ENCODE data around the gene GDI2. TPM values are rescaled to one million over a fixed set of nuclear protein-coding genes. Genes with fewer than 3 reads are reported as not detected.
"Not testable (repeated sequence)": the region's sequence is repeated elsewhere in the genome, so short reads cannot be mapped to it uniquely, and the experiment has no call there.

GDI2 gene
- total RNA-seq = 585 and 650 TPM in 2 replicates

DNA sequence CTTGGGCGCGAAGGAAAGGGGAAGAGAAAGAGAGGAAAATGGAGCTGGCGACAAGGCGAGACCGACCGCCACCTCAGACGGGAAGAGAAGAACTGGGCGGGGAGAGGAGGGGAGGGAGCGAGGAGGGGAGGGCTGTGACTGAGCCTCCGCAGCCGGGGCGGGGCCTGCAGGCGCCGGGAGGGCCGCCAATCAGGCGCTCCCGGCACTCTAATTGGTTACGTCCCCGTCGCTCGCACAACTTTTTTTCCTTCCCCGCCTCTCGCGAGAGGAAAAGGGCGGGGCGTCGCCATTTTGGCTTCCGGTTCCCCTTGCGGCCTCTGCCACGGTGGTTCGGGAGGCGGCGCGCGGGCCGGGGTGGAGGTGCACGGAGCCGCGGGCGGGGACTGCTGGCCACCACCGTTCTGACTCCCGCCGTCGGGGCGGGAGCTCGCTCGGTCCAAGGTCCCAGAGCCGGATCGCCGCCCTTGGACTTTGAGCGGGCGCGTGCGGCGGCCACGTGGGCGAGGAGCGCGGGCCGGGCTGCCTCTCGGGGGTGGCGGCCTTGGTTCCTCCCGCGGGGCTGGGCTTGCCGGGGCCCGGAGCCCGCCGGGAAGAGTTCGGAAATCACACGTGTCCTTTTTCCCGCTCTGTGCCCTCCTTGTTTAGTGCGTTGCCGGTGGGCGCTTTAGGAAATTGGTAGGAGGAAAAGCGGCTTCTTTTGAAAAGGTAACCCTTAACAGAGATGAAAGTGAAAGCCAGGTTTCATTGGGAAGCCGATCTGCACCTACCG lies at the start of gene GDI2:
Gene GDI2 (minus strand): TSS at position 94 of the 769 bp plus-strand sequence. CDS start 176 bp downstream, outside the sequence.
- peak; percentile 87 for DNase-seq (ENCODE audit: low read depth, low spot score)

DNA sequence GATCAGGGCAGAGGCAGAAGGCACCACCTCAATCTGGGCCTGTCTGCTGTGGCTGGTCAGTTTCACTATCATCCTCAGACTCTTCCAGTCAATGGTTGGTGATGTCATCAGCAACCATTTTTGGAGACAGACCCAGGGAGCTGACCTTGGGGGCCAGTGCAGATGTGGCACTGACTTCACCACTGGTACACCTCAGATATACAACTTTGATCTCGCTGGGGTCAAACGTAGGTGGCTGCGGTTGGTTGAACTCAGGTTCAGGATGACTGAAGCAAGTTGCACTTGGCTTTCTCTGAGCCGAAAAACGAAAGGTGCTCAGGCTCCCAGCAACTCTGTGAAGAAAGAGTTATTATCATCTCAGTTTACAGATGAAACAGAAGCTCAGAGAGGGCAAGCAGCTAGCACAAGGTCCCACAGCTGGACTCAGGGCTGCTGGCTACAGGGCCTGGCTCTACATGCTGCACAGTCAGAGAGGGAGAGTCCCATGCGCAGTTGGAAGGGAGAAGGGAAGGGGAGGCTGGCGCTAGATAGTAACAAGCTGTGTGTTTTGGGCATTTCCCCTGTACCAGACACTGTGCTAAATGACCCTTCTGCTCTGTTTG lies 49.2 kb upstream of the GDI2 start:
- DNase-seq (ENCODE audit: low read depth, low spot score) = no peak

DNA sequence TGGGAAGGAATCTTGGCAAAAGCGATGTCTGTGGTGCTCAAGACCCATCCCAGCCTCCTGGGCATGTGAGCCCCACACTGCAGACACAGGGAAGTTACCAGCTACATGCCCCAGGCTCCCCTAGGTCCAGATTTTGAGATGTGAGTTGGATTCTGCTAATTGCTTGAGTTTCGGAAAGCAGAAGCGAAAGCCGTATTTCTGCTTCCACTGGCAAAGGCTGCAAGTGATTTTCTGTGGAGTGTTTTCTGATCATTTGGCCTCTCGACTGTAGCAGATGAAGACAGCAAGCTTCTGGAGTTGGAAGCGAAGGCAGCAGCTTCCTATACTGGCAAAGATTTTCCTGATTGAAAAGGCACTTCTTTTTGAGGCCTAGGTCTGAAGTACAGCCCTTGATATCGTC lies 46.8 kb upstream of the GDI2 start:
- no peak for DNase-seq (ENCODE audit: low read depth, low spot score)

DNA sequence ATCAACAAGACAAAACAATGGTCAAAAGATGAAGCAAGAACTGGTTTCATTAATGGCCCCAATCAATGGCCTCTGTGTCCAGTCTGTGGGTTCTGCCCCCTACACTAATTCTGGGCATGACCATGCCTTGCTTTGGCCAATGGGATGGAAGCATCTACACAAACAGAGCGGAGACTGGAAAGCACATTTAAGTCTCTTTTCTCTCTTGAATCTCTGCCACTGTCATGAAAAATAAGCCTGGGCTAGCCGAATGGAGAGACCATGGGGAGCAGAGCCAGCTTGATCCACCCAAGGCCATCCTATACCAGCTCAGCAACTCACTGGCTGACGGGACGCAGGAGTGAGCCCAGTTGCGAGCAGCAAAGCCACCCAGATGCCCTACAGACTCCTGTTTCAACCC lies 45.6 kb upstream of the GDI2 start:
- no peak for DNase-seq (ENCODE audit: low read depth, low spot score)

DNA sequence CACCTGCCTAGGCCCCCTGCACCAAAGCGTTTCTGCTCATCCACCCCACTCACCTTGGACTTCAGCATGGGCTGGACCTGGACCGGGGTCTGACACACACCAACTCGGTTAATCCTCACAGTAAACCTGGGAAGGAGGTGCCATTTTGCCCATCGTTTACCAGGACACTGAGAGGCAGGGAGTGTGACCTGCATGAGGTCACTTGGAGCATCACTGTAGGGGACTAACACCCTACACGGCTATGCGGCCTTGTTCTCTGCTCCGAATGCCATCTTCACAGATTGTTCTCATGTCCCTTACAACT lies 43.4 kb upstream of the GDI2 start:
- no peak for DNase-seq (ENCODE audit: low read depth, low spot score)

DNA sequence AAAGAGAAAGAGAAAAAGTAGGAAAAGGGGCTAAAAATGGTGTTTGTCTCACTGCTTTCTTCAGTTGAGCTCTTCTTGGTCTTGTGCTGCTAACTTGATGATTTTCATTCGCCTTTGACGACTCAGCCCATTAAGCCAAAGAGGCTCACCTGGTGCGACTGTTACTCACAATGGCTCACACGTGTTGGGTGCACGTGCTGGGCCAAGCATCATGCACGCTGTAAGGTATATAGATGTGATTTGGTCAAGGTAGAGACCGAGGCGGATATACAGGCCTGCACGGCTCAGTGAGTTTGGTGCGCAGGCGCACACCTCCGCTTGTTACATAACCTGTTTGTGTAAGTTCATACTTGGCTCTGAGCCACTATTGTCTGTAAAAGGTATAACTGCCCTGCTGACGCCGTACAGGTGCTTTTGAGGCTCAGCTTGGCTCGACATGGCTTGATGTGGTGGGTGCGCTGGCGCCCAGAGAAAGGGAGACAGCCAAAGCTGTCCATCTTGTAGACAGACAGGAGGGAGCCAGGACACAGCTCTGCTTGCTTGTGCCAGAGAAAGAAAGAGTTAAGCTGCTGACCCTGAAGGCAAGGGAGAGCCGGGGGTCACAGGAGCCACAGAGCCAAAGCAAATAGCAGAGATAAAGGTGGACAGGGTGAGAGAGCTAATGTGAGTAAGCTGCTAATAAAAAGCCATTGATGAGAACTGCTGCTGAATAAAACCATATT lies 42.9 kb upstream of the GDI2 start:
- DNase-seq (ENCODE audit: low read depth, low spot score) = no peak

DNA sequence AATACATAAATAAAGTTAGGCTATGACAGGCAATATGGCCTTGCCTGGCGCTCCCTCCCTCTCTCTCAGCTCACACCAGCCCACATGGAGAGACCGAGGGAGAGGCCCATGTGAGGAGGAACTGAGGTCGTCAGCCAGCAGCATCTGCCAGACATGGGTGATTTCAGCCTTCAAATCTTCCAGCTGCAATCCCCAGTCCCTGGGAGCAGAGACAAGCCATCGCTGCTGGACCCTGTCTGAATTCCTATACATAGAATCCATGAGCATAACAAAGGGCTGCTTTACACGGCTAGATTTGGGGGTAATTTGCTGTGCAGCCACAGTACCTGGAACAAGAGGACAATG lies 40.9 kb upstream of the GDI2 start:
- no peak for DNase-seq (ENCODE audit: low read depth, low spot score)

DNA sequence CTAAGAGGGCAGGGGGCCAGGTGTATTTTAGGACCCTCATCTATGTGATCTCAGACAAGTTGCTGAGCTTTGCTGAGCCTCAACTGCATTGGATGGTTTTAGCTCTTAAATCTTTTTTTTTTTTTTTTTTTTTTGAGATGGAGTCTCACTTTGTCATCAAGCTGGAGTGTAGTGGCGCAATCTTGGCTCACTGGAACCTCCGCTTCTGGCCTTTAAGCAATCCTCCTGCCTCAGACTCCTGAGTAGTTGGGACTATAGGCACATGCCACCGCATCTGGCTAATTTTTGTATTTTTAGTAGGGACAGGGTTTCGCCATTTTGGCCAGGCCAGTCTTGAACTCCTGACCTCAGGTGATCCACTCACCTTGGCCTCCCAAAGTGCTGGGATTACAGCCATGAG lies 33.4 kb upstream of the GDI2 start:
- not testable (repeated sequence) for DNase-seq (ENCODE audit: low read depth, low spot score)

DNA sequence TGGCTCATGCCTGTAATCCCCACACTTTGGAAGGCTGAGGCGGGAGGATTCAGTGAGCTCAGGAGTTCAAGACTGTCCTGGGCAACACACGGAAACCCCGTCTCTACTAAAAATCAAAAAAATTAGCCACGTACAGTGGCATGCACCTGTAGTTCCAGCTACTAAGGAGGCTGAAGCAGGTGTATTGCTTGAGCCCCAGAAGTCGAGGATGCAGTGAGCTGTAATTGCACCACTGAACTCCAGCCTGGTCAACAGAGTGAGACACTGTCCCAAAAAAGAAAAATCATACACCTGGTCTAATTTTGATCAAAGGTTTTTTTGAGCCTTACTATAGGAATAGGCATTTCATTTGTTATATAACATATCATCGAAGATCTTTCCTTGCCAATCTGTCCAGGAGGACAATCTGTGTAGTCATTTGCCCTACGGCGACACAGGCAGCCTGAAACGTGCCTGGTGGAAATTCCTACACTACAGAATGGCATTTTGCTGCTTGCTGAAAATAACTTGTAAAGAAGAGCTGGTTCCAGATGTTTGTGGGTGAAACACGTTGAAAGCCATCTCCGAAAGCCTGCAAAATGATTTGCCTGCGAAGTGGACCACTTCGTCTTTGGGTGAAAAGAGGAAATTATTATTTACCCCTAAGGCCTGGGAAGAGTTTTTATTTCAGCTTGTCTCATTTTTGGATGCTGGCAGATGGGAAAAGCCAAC lies 31.3 kb upstream of the GDI2 start:
- no peak for DNase-seq (ENCODE audit: low read depth, low spot score)

DNA sequence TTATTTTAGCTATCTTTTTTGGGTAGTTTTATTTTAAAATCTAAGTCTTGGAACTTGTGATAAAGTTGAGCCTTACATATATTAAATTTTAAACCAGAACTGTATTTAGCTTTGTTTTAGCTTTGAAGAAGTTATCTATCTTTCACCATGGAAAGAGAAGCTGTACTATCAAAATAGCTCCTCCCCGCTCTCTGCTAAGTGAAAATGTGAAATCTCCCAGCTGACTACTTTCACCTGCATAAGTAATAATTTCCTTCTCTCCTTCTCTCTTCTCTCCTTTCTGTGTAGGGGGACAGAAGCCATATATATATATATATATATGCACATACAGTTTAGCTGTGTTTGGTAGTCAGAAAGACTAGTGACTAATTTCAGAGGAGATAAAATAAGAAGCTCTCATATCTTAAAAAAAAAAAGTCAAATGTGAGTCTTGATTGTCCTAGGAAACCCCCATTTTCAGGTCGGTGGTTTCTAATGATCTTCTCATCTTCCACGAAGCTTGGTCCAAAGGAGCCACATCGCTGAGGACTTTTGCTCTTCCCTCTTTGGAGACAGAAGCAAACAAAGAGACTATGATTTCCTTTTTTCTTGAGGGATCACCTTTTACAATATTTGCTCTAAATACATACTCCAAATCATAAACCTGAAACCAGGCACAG lies 30.6 kb upstream of the GDI2 start:
- DNase-seq (ENCODE audit: low read depth, low spot score) = no peak

DNA sequence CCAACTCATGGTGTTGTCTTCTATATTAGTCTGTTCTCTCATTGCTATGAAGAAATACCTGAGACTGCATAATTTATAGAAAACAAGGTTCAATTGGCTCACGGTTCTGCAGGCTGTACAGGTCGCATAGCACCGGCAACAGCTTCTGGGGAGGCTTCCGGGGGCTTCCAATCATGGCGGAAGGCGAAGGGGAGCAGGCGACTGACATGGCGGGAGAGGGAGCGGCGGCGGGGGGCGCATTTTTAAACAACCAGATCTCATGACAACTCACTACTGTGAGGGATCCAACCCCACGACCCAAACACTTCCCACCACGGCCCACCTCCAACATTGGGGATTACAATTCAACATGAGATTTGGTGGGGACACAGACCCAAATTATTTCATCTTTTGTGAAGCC lies 28.7 kb upstream of the GDI2 start:
- DNase-seq (ENCODE audit: low read depth, low spot score) = no peak

DNA sequence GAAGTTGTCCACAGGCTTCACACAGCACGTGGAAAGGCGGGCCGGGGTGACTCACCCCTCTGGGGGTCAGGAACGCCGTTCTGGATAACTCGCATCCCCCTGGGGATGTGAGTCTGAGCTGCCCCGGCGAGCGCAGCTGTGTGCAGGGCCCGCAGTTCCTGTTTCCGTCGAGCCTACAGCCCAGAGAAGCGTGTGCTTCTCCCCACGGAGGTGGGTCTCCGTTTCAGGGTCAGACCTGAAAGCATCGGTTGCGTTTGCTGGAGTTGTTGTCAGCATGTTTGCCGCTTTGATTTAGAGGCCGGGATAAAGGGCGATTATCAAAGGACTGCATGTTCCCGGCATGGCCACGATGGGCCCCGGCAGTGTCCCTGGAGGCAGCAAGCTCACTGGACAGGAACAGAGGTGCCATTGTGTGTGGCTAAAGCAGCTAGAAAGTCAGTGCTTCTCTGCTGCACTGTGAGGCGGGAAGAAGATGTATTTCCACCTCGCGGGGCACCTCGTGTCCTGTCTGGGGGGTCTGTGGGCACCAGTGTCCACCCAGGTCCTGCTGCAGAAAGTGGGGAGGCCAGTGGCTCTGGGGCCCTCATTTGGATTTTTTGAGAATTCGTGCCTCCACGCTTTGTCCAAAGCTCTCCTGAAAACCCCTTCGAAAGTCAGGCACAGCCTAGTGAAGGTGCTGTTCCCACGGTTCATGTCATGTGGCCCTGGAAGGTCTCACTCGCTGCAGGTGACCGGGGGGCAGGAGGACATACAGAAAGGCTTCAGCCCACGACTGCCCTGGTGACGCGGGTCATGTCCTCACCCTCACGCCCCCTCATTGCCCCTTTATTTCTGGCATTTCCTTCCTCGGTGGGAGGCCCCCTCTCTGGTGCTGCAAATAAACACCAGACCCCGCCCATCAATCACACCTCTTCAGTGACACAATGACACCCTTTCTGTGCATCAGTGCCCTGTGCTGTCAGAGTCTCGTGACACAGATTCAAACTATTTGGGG lies 27.4 kb upstream of the GDI2 start:
- no peak for DNase-seq (ENCODE audit: low read depth, low spot score)

DNA sequence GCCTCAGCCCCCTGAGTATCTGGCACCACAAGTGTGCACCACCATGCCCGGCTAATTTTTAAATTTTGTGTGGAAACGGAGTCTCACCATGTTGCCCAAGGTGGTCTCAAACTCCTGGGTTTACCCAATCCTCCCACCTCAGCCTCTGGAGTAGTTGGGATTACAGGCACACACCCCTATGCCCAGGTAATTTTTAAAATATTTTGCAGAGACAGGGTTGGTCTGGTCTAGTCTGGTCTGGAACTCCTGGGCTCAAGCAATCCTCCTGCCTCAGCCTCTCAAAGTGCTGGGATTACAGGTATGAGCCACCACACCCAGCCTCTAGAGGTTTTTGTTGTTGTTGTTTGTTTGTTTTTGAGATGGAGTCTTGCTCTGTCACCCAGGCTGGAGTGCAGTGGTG lies 22.9 kb upstream of the GDI2 start:
- DNase-seq (ENCODE audit: low read depth, low spot score) = not testable (repeated sequence)

DNA sequence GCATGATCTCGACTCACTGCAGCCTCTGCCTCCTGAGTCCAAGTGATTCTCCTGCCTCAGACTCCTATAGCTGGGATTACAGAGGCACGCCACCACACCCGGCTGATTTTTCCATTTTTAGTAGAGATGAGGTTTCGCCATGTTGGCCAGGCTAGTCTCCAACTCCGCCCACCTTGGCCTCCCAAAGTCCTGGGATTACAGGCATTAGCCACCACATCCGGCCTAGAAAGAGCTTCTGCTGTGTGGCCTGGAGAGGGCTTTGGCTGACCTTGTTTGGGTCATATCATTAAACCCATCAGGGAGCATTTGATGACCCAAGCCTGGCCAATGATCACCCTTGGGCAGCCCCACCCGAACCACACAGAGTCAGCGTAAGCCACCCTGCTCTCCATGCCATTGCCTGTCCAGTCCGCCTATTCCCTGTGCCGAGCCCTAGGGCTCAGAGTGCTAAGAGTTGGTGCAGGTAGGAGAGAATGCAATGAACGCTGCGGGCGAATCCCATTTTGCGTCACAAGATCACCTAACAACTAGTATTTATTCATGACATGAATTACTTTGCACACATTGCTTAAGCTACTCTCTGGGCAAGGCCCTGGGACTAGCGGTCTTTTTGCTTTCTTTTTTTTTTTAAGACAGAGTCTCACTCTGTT lies 22.3 kb upstream of the GDI2 start:
- no peak for DNase-seq (ENCODE audit: low read depth, low spot score)

DNA sequence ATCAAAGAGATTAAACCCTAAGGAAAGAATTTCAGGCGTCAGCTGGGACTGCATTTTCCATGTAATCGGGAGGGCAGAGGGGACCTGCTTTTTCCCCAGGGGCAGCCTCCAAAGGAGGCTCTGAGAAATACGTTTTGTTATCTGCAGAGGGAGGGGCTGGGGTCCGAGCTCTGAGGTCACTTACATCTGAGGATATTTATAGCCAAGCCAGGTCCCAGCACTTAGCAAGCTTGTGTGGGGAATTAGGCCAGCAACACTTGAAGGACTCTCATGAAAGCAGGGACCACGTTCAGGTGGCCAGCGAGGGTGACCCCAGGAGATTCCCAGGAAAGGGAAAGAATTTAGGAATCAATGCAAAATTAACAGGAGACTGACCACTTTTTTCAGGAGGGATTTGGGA lies 20.6 kb upstream of the GDI2 start:
- no peak for DNase-seq (ENCODE audit: low read depth, low spot score)

DNA sequence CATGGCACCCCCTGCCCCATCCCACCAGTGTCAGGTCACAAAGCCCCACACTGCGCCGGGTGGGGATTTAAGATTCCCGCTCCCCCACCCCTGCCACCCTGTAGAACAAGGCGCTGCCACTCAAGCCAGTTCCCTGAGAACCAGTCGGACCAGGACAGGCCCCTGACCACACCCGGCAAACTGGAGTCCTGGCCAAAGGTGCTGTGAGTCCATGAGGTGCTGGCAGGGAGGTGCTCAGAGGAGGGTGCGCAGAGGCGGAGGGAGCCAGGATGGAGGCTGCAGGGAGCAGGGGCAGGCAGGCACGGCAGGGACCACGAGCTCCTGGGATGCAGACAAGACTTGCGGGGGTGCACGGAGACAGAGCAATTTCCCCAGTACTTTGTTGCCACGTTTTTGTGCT lies 19.7 kb upstream of the GDI2 start:
- DNase-seq (ENCODE audit: low read depth, low spot score) = no peak

DNA sequence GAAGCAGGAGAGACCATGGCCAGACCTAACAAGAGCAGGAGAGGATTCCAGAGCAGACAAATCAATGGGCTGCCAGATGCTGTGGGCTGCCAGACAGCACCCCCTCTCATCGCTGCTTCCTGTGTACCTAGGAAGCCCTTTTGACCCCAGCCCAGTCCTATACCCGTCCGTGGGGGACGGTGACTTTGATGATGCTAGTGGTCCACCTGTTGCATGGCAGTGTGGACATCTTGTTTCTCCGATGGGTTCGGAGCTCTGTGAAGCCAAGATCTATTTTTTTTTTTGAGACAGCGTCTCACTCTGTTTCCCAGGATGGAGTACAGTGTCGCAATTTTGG lies 18.2 kb upstream of the GDI2 start:
- DNase-seq (ENCODE audit: low read depth, low spot score) = no peak

DNA sequence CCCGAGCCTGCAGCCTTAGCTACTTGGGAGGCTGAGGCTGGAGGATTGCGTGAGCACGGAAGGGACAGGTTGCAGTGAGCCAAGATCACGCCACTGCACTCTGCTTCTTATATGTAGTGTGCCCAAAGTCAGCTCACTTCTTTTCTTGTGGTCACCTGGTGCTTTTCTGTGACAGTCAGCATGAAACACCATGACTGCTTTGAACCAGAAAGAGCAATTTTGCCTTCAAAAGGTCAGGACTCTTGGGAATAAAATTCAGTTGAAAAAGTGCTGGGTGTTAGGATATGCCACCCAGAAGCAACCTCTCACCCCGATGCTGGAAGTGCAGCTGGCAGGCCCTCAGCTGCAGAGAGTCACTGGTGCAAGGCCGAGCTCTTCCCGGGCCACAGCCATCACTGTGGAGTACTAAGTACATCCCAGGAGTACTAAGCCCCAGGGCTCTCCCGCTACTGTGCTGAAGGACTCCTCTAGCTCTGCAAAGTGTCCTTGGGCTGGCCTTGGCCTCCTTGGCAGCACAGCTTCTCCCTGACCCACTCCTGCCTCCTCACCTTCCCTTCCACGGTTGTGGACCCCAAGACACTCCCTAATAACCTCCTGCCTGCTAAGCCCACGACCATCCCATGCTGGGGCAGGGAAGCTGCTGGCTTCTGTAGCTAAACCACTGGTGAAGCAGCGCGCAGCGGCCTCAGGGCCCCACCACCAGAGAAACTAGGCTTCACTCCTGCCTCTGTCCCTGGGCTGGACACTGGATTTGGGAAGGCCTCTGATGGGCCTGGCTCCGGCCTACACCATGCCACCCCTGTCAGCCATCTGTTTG lies 17.6 kb upstream of the GDI2 start:
- no peak for DNase-seq (ENCODE audit: low read depth, low spot score)

DNA sequence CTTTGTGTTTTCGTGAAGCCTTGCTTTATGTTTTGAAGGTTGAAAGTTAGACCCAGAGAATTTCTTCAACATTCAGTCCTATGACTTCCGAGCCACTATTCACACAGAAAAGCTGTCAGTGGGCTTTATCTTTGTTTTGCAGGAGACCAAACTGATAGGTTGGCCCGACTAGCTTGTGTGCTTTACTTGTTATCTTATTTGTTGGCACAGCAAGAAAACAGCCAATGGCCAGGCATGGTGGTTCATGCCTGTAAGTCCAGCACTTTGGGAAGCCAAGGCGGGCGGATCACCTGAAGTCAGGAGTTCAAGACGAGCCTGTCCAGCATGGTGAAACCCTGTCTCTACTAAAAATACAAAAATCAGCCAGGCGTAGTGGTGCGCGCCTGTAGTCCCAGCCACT lies 16.0 kb upstream of the GDI2 start:
- no peak for DNase-seq (ENCODE audit: low read depth, low spot score)

Data from pulmonary artery endothelial cell (primary cell).